SU-DHL-6 (cell line): ENCODE results near the gene MRPL20.
"Not testable (repeated sequence)": the region's sequence is repeated elsewhere in the genome, so short reads cannot be mapped to it uniquely, and the experiment has no call there.

ENCODE experiments used
- H2AFZ ChIP-seq: fragments of 200-600 bp; sonication (generic); 2 replicates; pipeline ENCODE4 v1.6.1; 2014; ENCODE audit warnings: low read depth, mild to moderate bottlenecking, moderate library complexity, mixed read lengths, antibody characterized with exemption, low read length; ENCODE audit not compliant: severe bottlenecking
- H3F3A ChIP-seq: fragments of 200-600 bp; shearing (Covaris generic); 2 replicates; pipeline ENCODE4 v1.6.0; 2016; ENCODE audit warnings: antibody characterized with exemption, mild to moderate bottlenecking; ENCODE audit not compliant: insufficient read depth
- H3K27ac ChIP-seq: fragments of 200-600 bp; sonication (generic); 2 replicates; pipeline ENCODE4 v1.5.1; 2016; ENCODE audit warnings: low read depth, mild to moderate bottlenecking, low read length, moderate library complexity, mixed read lengths
- H3K27me3 ChIP-seq: fragments of 200-600 bp; sonication (generic), shearing (Covaris generic); 2 replicates; pipeline ENCODE4 v1.6.0; 2014; ENCODE audit warnings: mild to moderate bottlenecking, low read length
- H3K36me3 ChIP-seq: fragments of 200-600 bp; sonication (generic); 2 replicates; pipeline ENCODE4 v1.6.1; 2014; ENCODE audit warnings: mild to moderate bottlenecking, low read length, mixed read lengths
- H3K4me2 ChIP-seq: fragments of 300-600, 200-600 bp; shearing (Covaris generic), sonication (generic); 2 replicates; pipeline ENCODE4 v1.6.0; 2014; ENCODE audit warnings: low read length, low read depth, mild to moderate bottlenecking; ENCODE audit not compliant: poor library complexity, severe bottlenecking
- H3K4me3 ChIP-seq: fragments of 200-600 bp; sonication (generic); 2 replicates; pipeline ENCODE4 v1.5.1; 2014; ENCODE audit warnings: antibody characterized with exemption, low read length, mild to moderate bottlenecking, mixed read lengths; ENCODE audit not compliant: insufficient read depth, poor library complexity, severe bottlenecking
- H3K79me2 ChIP-seq: fragments of 200-600 bp; sonication (generic); 2 replicates; pipeline ENCODE4 v1.6.1; 2014; ENCODE audit warnings: mild to moderate bottlenecking, low read length, moderate library complexity; ENCODE audit not compliant: insufficient read depth
- H3K9ac ChIP-seq: fragments of 200-600 bp; sonication (generic); 2 replicates; pipeline ENCODE4 v1.7.0; 2014; ENCODE audit warnings: mild to moderate bottlenecking, low read length
- H3K9me2 ChIP-seq: fragments of 200-600 bp; sonication (generic); replicated peaks from 2 replicates; pipeline ENCODE4 v1.6.1; 2014; ENCODE audit warnings: low read length; ENCODE audit not compliant: insufficient read depth
- H3K9me3 ChIP-seq: fragments of 200-600 bp; sonication (generic); 2 replicates; pipeline ENCODE4 v1.6.1; 2014; ENCODE audit warnings: low read length, mixed read lengths; ENCODE audit not compliant: insufficient read depth
- H4K20me1 ChIP-seq: fragments of 200-600 bp; sonication (generic); 2 replicates; pipeline ENCODE4 v1.6.1; 2014; ENCODE audit warnings: low read depth, mild to moderate bottlenecking, antibody characterized with exemption, low read length, moderate library complexity, mixed read lengths
- CTCF ChIP-seq: fragments of 200-600 bp; sonication (generic); IDR thresholded peaks from one replicate; pipeline ENCODE4 v1.5.1; 2017; ENCODE audit warnings: antibody characterized with exemption, mild to moderate bottlenecking, low read length, moderate library complexity; ENCODE audit not compliant: insufficient read depth, poor library complexity, severe bottlenecking
- EZH2phosphoT487 ChIP-seq: fragments of 200-600 bp; sonication (generic), shearing (Covaris generic); conservative IDR thresholded peaks from 2 replicates; pipeline ENCODE4 v1.6.1; 2018; ENCODE audit warnings: mild to moderate bottlenecking, antibody characterized with exemption, low read length, moderate library complexity, mixed read lengths

MRPL20 gene

DNA sequence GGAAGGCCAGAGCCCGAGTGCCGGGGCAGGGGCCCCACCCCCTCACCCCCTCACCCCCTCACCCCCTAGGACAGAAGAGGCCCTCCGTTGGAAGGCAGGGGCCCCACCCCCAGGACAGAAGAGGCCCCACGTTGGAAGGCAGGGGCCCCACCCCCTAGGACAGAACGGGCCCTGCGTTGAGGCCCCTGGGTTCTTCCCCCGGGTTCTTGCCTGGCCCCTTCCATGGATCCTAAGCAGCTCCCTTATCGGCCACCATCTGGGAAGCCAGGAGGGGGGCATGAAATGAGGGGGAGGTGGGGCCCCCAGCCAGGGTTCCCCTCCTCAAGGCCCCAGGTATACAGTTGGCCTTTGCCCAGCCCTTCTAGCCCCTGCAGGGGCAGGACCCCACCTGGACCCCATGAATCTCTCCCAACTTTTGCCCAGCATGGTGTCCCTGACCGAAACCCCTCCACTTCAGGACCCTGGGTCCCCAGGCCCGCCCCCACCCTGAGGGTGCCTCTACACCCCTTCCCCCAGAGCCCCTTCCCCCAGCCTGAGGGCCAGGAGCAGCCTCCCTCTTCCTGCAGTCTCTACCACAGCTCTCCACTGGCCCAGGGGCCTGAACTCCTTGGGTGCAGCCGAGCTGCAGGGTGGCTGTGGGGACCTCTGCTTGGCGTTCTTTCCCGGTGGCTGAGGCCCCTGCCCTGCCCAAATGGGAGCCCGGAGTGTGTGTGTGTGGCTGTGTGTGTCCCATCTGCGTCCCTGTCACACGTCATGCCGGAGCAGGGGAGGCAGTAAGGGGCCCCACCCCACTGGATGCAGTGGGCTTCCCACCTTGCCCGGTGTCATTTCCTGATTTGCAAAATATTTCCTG lies 24.1 kb upstream of the MRPL20 start:
- H3K4me2 ChIP-seq = no peak overlapping the region
- no peak overlapping the region for H3K4me3 ChIP-seq
- no peaks in the 10 kb centered on the region for H3K9me3 ChIP-seq
- H3K27me3 ChIP-seq = no peaks in the 10 kb centered on the region
- no peak overlapping the region for H2AFZ ChIP-seq
- no peaks in the 10 kb centered on the region for H4K20me1 ChIP-seq
- no peaks in the 10 kb centered on the region for H3K79me2 ChIP-seq
- no peaks in the 10 kb centered on the region for H3F3A ChIP-seq
- no peak overlapping the region for H3K9ac ChIP-seq
- no peak overlapping the region for H3K27ac ChIP-seq
- TF ChIP-seq EZH2phosphoT487 (no peak), CTCF (no peak)
- H3K9me2 ChIP-seq = no peaks in the 10 kb centered on the region
- H3K36me3 ChIP-seq = no peaks in the 10 kb centered on the region

GRCh38 chr1:1430114-1430982 lies 23.3 kb upstream of the MRPL20 start:
- no peaks in the 10 kb centered on the region for H4K20me1 ChIP-seq
- no peak for TF ChIP-seq EZH2phosphoT487
- TF ChIP-seq CTCF = no peak
- no peaks in the 10 kb centered on the region for H3K9me2 ChIP-seq
- H3K9me3 ChIP-seq = no peaks in the 10 kb centered on the region
- no peaks in the 10 kb centered on the region for H3F3A ChIP-seq
- no peaks in the 10 kb centered on the region for H3K27me3 ChIP-seq
- H3K27ac ChIP-seq = no peak overlapping the region
- no peak overlapping the region for H3K9ac ChIP-seq
- H3K4me3 ChIP-seq = no peak overlapping the region
- no peaks in the 10 kb centered on the region for H3K36me3 ChIP-seq
- no peak overlapping the region for H3K4me2 ChIP-seq
- no peak overlapping the region for H2AFZ ChIP-seq
- no peaks in the 10 kb centered on the region for H3K79me2 ChIP-seq

GRCh38 chr1:1429671-1430073 lies 22.6 kb upstream of the MRPL20 start:
- Histone ChIP-seq H2AFZ (no peak overlapping the region), H3K9me2 (no peaks in the 10 kb centered on the region), H3K36me3 (no peaks in the 10 kb centered on the region), H3K4me2 (no peak overlapping the region), H3K79me2 (no peaks in the 10 kb centered on the region), H3K27ac (no peak overlapping the region), H3K27me3 (no peaks in the 10 kb centered on the region), H3K9me3 (no peaks in the 10 kb centered on the region), H3F3A (no peaks in the 10 kb centered on the region), H3K9ac (no peak overlapping the region), H3K4me3 (no peak overlapping the region), H4K20me1 (no peaks in the 10 kb centered on the region)
- TF ChIP-seq EZH2phosphoT487 (no peak), CTCF (no peak)

GRCh38 chr1:1428967-1429366 lies 21.9 kb upstream of the MRPL20 start:
- H3K9me2 ChIP-seq, H3K27ac ChIP-seq, H2AFZ ChIP-seq, H3K9me3 ChIP-seq, H3K9ac ChIP-seq, H3K36me3 ChIP-seq, H4K20me1 ChIP-seq, H3K4me3 ChIP-seq, H3K79me2 ChIP-seq, H3K4me2 ChIP-seq, H3F3A ChIP-seq, H3K27me3 ChIP-seq: not testable (repeated sequence)
